Keratinocyte (primary cell): ENCODE data around the gene POU6F2. TPM values are rescaled to one million over a fixed set of nuclear protein-coding genes. Genes with fewer than 3 reads are reported as not detected.

Source experiments
- DNase-seq: peaks from one replicate; pipeline ENCODE4 v3.0.0-alpha.2; 2011; ENCODE audit warnings: low read depth, missing footprints, low spot score
- FAIRE-seq: peaks from 2 replicates; lab custom pipeline; 2011; peaks lifted over from hg19 to GRCh38; lab: Jason Lieb, UNC
- H2AFZ ChIP-seq: 2 replicates; pipeline ENCODE4 v1.6.0; 2012; ENCODE audit warnings: low read length, control low read depth, inconsistent platforms; ENCODE audit not compliant: control insufficient read depth
- H3K27ac ChIP-seq: 2 replicates; pipeline ENCODE4 v1.5.1; 2011; ENCODE audit warnings: low read length; ENCODE audit not compliant: control insufficient read depth, insufficient read depth
- H3K27me3 ChIP-seq: 3 replicates; pipeline ENCODE4 v1.6.0; 2011; ENCODE audit warnings: low read length; ENCODE audit not compliant: control insufficient read depth, insufficient read depth; ENCODE audit errors: extremely low read depth
- H3K36me3 ChIP-seq, 2 experiments: 2 replicates in 1 of 2; 3 replicates in 1 of 2; pipeline ENCODE4 v1.5.1; 2011; ENCODE audit warnings: low read length in 2 of 2, mild to moderate bottlenecking in 1 of 2; ENCODE audit not compliant: control insufficient read depth in 2 of 2, insufficient read depth in 2 of 2; ENCODE audit errors: extremely low read depth in 1 of 2
- H3K4me1 ChIP-seq: 3 replicates; pipeline ENCODE4 v1.5.1; 2011; ENCODE audit warnings: low read length; ENCODE audit not compliant: control insufficient read depth, insufficient read depth; ENCODE audit errors: extremely low read depth
- H3K4me2 ChIP-seq: 3 replicates; pipeline ENCODE4 v1.6.0; 2011; ENCODE audit warnings: low read depth, low read length; ENCODE audit not compliant: control insufficient read depth, insufficient read depth; ENCODE audit errors: extremely low read depth
- H3K4me3 ChIP-seq, 3 experiments: fragments of 200-600 bp in 1 of 3; sonication (generic) in 1 of 3; 2 replicates in 2 of 3; 3 replicates in 1 of 3; pipeline ENCODE4 v1.5.1; 2011 to 2016; ENCODE audit warnings: low read length in 3 of 3, mild to moderate bottlenecking in 3 of 3, control low read depth in 2 of 3, inconsistent platforms in 1 of 3, low read depth in 1 of 3, mixed read lengths in 1 of 3, mixed run types in 1 of 3, moderate library complexity in 1 of 3; ENCODE audit not compliant: control insufficient read depth in 2 of 3, insufficient read depth in 2 of 3; ENCODE audit errors: extremely low read depth in 1 of 3
- H3K79me2 ChIP-seq: 2 replicates; pipeline ENCODE4 v1.6.0; 2012; ENCODE audit warnings: low read length; ENCODE audit not compliant: control insufficient read depth, insufficient read depth
- H3K9ac ChIP-seq: 3 replicates; pipeline ENCODE4 v1.6.0; 2011; ENCODE audit warnings: low read length; ENCODE audit not compliant: control insufficient read depth, insufficient read depth; ENCODE audit errors: extremely low read depth
- H3K9me1 ChIP-seq: 3 replicates; pipeline ENCODE4 v1.6.0; 2011; ENCODE audit warnings: low read length; ENCODE audit not compliant: control insufficient read depth, insufficient read depth; ENCODE audit errors: extremely low read depth
- H3K9me3 ChIP-seq: 2 replicates; pipeline ENCODE4 v1.5.1; 2012; ENCODE audit warnings: low read depth, low read length; ENCODE audit not compliant: control insufficient read depth
- H4K20me1 ChIP-seq: 3 replicates; pipeline ENCODE4 v1.6.0; 2011; ENCODE audit warnings: low read length; ENCODE audit not compliant: control insufficient read depth, insufficient read depth; ENCODE audit errors: extremely low read depth
- EZH2 ChIP-seq: IDR thresholded peaks from one replicate; pipeline ENCODE4 v1.6.1; 2012; ENCODE audit warnings: inconsistent platforms, mild to moderate bottlenecking, low read length, moderate library complexity
- dilution Hi-C: fragments of 300-500 bp; cut with MboI; formaldehyde crosslinking; loops from one replicate; pipeline ENCODE4 v1.7.0; 2020; ENCODE audit warnings: low sequenced_read_pairs; ENCODE audit not compliant: extremely low pct_ligation_motif_present
- polyA plus RNA-seq, 5 experiments: library from polyadenylated mRNA; depleted of rRNA in 3 of 5; stranded (reverse) in 3 of 5; stranded (forward) in 1 of 5; unstranded in 1 of 5; fragments of >200 nt; gene quantifications; 1 replicate in 1 of 5; 2 replicates in 3 of 5; 3 replicates in 1 of 5; pipeline versions ENCODE4 v1.2.1 to v1.2.3, GENCODE V29; 2011 to 2012; ENCODE audit warnings: missing spikeins in 2 of 5, low read depth in 1 of 5, low replicate concordance in 1 of 5
- TF ChIP-seq, protein P1 (sequence below), 3 experiments: IDR thresholded peaks in 1 of 3; conservative IDR thresholded peaks in 1 of 3; optimal IDR thresholded peaks in 1 of 3; 2 replicates in 2 of 3; 3 replicates in 1 of 3; pipeline versions ENCODE3 to v1.5.1; 2011; ENCODE audit warnings: low read length in 3 of 3, mild to moderate bottlenecking in 3 of 3, moderate library complexity in 2 of 3, control low read depth in 1 of 3, inconsistent platforms in 1 of 3; ENCODE audit not compliant: insufficient read depth in 2 of 3; ENCODE audit errors: extremely low read depth in 1 of 3

Gene POU6F2
- polyA plus RNA-seq, 1 donor (not counting 4 experiments of a cell fraction or from before 2014, with no cell fraction given): not detected

DNA sequence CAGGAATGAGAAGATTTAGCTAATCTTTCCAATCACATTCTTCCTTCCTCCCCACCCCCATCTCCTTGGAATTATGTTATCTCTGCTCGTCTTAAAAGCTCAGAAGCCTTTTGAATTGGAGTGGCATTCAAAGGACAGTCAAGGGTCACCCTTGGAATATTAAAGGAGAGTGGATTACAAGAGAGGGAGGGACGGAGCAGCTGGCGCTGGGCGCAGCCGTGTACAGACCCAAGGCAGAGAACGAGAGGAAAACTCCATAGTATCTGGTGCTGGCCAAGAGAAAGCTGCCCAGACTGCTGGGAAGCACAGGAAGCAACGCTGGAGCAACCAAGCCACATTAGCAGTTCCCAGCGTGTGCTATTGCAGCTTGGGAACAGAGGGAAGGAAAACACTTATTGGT is 95.7 kb downstream of the POU6F2 start:
- no peak for DNase-seq
- Histone ChIP-seq H3K9ac (no peak overlapping the region), H4K20me1 (no peaks in the 10 kb centered on the region), H3K4me1 (no peaks in the 10 kb centered on the region), H3K4me2 (no peak overlapping the region), H3K27me3 (no peaks in the 10 kb centered on the region), H2AFZ (no peak overlapping the region), H3K9me3 (no peaks in the 10 kb centered on the region), H3K79me2 (no peaks in the 10 kb centered on the region), H3K36me3 (no peaks in the 10 kb centered on the region), H3K27ac (no peak overlapping the region), H3K9me1 (no peaks in the 10 kb centered on the region), H3K4me3 (no peak overlapping the region)
- no peak for FAIRE-seq
- TF ChIP-seq, protein P1, sequence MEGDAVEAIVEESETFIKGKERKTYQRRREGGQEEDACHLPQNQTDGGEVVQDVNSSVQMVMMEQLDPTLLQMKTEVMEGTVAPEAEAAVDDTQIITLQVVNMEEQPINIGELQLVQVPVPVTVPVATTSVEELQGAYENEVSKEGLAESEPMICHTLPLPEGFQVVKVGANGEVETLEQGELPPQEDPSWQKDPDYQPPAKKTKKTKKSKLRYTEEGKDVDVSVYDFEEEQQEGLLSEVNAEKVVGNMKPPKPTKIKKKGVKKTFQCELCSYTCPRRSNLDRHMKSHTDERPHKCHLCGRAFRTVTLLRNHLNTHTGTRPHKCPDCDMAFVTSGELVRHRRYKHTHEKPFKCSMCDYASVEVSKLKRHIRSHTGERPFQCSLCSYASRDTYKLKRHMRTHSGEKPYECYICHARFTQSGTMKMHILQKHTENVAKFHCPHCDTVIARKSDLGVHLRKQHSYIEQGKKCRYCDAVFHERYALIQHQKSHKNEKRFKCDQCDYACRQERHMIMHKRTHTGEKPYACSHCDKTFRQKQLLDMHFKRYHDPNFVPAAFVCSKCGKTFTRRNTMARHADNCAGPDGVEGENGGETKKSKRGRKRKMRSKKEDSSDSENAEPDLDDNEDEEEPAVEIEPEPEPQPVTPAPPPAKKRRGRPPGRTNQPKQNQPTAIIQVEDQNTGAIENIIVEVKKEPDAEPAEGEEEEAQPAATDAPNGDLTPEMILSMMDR (optimal IDR thresholded peaks at IDR 0.05 in 1 of 3, IDR thresholded peaks at IDR 0.05 in 1 of 3, conservative IDR thresholded peaks at IDR 0.05 in 1 of 3; ENCODE audit: extremely low read depth in 1 of 3, insufficient read depth in 2 of 3, low read length in 3 of 3): no peak
- TF ChIP-seq EZH2: no peak
- dilution Hi-C loops: no loop called here

DNA sequence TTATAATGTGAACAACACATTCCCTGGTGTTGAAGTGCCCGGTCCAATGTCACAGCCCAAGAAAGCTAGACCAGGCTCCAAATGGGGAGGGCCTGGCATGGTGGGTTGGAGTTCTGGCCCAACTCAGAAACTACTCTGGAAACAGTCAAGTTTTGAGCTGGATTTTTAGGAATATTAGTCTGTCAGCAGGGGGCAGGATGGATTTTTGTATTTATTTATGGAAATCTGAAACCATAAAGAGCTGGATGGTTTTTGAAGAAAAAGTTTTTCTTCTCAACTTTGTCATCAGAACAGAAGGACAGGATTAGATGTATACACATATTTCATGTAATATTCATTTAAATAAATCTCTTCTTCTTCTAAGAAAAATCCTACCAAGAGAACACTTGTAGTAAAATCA is 97.5 kb downstream of the POU6F2 start:
- DNase-seq (no peak), FAIRE-seq (no peak)
- no peak overlapping the region for H3K4me3 ChIP-seq
- no peak overlapping the region for H3K27ac ChIP-seq
- no peaks in the 10 kb centered on the region for H3K27me3 ChIP-seq
- H3K4me2 ChIP-seq: no peak overlapping the region
- no peak overlapping the region for H3K9ac ChIP-seq
- no peak for TF ChIP-seq EZH2
- TF ChIP-seq, protein P1 (optimal IDR thresholded peaks at IDR 0.05 in 1 of 3, IDR thresholded peaks at IDR 0.05 in 1 of 3, conservative IDR thresholded peaks at IDR 0.05 in 1 of 3; ENCODE audit: extremely low read depth in 1 of 3, insufficient read depth in 2 of 3, low read length in 3 of 3): no peak
- H3K9me1 ChIP-seq: no peaks in the 10 kb centered on the region
- H4K20me1 ChIP-seq: no peaks in the 10 kb centered on the region
- H3K79me2 ChIP-seq: no peaks in the 10 kb centered on the region
- H3K36me3 ChIP-seq: no peaks in the 10 kb centered on the region
- H3K9me3 ChIP-seq: no peaks in the 10 kb centered on the region
- dilution Hi-C loops: no loop called here
- H3K4me1 ChIP-seq: no peaks in the 10 kb centered on the region
- no peak overlapping the region for H2AFZ ChIP-seq
